Activated CD4-positive, alpha-beta T cell treated with anti-CD3 and anti-CD28 coated beads, Interleukin-2, Interleukin-4, amounts not matched to agents 100 ng/mL and 50 ng/mL, durations not matched to agents 16 hours and 8 hours (primary cell): ENCODE data around the gene ZBTB20.
A peak's percentile ranks its signal among the peaks of the same experiment; 100 is the strongest.
"Not testable (repeated sequence)": the region's sequence is repeated elsewhere in the genome, so short reads cannot be mapped to it uniquely, and the experiment has no call there.

Experiments used
- DNase-seq: peaks from one replicate; pipeline ENCODE4 v3.0.0-alpha.2; 2020; ENCODE audit warnings: low spot score

The ZBTB20 gene

GRCh38 chr3:114714957-114715460, 432.1 kb downstream of the ZBTB20 start:
- no peak for DNase-seq

GRCh38 chr3:114714237-114714636, 432.9 kb downstream of the ZBTB20 start:
- no peak for DNase-seq

GRCh38 chr3:114712728-114713492, 434.2 kb downstream of the ZBTB20 start:
- DNase-seq: no peak

- no peak for DNase-seq
These were observed 435.7 kb downstream of the ZBTB20 start for GRCh38 chr3:114711321-114711886.

- DNase-seq: no peak
These were observed 438.0 kb downstream of the ZBTB20 start for GRCh38 chr3:114709102-114709501.

- no peak for DNase-seq
These were observed 439.7 kb downstream of the ZBTB20 start for GRCh38 chr3:114707252-114707860.

- peak; percentile 6 for DNase-seq
These were observed 440.4 kb downstream of the ZBTB20 start for GRCh38 chr3:114706591-114707232.

GRCh38 chr3:114700637-114701234, 446.4 kb downstream of the ZBTB20 start:
- DNase-seq: no peak

- DNase-seq: no peak
These were observed 448.7 kb downstream of the ZBTB20 start for GRCh38 chr3:114698146-114699105.

- no peak for DNase-seq
These were observed 449.7 kb downstream of the ZBTB20 start for GRCh38 chr3:114697401-114697800.

- DNase-seq: no peak
These were observed 452.8 kb downstream of the ZBTB20 start for GRCh38 chr3:114694251-114694650.

GRCh38 chr3:114691871-114692270, 455.2 kb downstream of the ZBTB20 start:
- DNase-seq: no peak

GRCh38 chr3:114690911-114691310, 456.2 kb downstream of the ZBTB20 start:
- no peak for DNase-seq

- DNase-seq: no peak
These were observed 459.9 kb downstream of the ZBTB20 start for GRCh38 chr3:114687151-114687550.

- DNase-seq: no peak
These were observed 460.5 kb downstream of the ZBTB20 start for GRCh38 chr3:114686621-114687020.

GRCh38 chr3:114685161-114685560, 461.9 kb downstream of the ZBTB20 start:
- DNase-seq: no peak

GRCh38 chr3:114680299-114680698, 466.8 kb downstream of the ZBTB20 start:
- no peak for DNase-seq

- not testable (repeated sequence) for DNase-seq
These were observed 467.3 kb downstream of the ZBTB20 start for GRCh38 chr3:114679773-114680172.

GRCh38 chr3:114675104-114675503, 472.0 kb downstream of the ZBTB20 start:
- DNase-seq: no peak

GRCh38 chr3:114674036-114674435, 473.1 kb downstream of the ZBTB20 start:
- DNase-seq: no peak

GRCh38 chr3:114673481-114673880, 473.6 kb downstream of the ZBTB20 start:
- no peak for DNase-seq
